ENCODE results near the gene PHTF2.
"Not testable (repeated sequence)": the region's sequence is repeated elsewhere in the genome, so short reads cannot be mapped to it uniquely, and the experiment has no call there.

PHTF2 gene

DNA sequence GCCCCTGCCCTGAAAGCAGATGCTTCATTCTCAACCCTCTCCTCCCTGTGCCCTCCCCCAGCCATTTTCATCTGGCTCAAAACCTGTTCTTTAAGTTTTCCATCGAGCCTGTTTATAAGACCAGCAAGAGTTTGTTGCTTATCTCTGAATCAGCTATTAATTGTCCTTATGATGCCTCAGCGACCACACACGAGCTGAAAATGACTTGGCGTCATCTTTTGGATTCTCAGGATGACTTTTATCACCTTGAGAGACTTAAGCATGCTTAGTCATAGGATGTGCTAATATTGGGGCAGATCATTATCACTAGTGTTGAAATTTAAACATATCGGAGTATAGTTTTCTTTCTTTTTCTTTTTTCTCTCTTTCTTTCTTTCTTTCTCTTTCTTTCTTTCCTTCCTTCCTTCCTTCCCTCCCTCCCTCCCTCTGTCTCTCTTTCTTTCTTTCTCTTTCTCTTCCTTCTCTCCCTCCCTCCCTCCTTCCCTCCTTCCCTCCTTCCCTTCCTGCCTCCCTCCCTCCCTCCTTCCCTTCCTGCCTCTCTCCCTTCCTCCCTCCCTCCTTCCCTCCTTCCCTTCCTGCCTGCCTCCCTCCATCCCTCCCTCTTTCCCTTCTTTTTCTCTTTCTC, 184.5 kb downstream of the PHTF2 start:
- in situ Hi-C loops (cut with MboI; ENCODE audit: low sequenced_read_pairs): no loop called here

DNA sequence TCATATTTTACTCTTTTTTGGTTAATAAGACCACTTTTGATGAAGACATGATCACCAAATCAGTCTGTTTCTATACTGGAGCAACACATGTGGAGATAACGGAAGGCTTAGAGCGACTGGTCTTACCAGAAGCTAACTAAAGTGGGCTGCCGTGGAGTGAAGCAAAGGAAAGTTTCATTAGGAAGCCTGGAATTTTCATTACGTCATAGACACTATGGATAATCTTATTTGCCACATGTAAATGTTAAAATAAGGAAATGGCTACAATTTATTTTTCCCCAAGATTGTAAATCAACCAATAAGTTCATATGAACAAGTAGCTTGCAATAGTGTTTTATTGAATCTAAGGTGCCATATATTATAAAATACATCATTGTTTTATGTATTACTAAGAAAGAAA, 185.4 kb downstream of the PHTF2 start:
- in situ Hi-C loops (cut with MboI; ENCODE audit: low sequenced_read_pairs): no loop called here

DNA sequence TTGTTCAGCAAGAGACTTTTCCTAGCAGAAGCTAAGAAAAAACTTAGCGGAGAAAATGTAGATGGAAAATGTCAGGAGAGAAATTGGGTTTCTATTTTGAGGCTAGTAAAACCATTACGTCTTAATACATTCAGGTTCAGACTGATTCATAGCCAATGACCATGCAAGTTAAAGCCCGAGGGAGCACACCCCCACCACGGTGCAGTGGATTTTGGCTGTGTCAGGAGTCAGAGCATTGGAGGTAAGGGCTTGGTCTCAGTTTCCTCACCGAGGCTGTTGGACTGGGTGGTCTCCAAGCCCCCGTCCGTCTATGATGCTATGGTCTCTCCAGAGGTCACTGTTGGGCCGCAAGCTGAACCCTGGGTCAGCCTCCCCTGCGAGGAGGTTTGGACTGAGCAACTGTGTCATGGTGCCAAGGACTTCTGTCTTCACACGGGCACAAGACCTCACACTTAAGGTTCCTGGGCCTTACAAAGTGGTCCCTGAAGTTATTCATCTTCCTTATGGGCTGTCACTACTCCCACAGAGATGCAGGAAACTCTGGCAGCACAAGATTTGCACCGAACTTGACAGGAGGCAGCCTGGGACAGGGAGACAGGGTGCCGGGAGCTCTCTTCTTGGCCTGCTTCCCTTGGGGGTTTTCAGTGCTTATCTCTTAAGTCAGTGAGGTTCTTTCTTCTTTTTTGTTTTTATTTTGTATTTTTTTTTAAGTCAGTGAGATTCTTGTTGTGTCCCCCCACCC, 186.8 kb downstream of the PHTF2 start:
- in situ Hi-C loops (cut with MboI; ENCODE audit: low sequenced_read_pairs): no loop called here

DNA sequence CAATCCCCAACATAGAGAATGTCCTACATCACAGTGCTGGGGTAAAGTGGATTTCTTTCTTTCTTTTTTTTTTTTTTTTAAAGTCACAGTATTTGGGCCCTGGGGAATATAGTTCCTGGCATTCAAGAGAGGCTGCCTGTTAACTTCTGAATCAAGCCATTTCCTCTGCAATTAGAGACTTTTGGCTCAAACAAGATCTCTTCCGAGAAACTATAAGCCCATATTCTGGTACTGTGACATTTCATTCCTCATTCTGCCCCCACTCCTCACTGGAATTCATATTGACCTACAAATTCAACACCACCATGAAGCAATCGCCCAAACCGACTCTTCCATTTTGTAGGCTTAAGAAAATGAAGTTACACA, 187.4 kb downstream of the PHTF2 start:
- in situ Hi-C loops (cut with MboI; ENCODE audit: low sequenced_read_pairs): no loop called here

DNA sequence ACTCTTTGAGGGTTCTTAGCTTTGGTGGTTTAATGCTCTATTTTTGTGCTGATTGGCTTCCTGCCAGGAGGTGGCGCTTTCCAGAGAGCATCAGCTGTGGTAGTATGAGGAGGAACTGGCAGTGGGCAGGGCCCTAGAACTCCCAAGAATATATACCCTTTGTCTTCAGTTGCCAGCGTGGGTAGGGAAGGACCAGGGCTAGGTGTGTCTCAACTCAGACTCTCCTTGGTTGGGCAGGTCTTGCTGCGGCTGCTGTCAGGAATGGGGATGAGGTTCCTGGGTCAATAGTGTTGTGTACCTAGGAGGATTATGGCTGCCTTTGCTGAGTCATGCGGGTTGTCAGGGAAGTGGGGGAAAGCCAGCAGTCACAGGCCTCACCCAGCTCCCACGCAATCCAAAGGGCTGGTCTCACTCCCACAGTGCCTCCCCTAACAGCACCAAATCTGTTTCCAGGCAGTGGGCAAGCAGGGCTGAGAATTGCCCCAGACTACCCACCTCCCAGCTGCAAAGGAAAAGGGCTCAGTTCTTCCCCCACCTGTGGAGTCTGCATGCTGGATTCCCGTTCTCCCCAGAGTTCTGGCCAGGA, 191.5 kb downstream of the PHTF2 start:
- in situ Hi-C loops (cut with MboI; ENCODE audit: low sequenced_read_pairs): no loop called here

DNA sequence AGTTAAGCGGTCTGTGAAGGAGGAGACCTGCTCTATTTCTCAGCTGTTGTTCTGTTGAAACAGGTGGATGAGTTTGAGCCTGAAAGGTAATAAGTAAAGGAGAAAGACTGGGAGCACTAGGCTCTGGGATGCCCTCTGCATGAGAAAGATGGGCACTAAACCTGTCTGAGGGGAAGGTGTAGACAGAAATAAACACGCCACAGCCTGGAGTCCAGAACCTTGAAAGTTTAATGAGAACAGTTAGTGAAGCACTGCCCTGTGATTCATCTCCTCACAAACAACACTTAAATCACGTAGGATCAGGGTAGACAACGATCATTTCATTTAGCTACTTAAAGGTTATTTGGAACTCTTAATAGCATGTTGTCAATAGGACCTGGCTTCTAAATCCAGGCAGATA, 193.1 kb downstream of the PHTF2 start:
- in situ Hi-C loops (cut with MboI; ENCODE audit: low sequenced_read_pairs): no loop called here

DNA sequence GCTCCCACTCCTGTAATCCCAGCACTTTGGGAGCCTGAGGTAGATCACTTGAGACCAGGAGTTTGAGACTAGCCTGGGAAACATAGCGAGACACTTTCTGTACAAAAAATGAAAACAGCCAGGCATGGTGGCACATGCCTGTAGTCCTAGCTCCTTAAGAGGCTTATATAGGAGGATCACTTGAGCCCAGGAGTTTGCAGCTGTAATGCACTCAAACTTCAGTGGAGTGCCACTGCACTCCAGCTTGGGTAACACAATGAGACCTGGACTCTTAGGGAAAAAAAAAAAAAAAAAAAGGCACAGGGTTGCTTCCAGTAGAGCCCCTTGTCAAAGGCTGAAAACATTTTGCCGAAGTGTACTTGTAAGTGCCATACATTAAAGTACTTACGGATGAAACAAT, 195.3 kb downstream of the PHTF2 start:
- in situ Hi-C loops (cut with MboI; ENCODE audit: low sequenced_read_pairs): no loop called here

DNA sequence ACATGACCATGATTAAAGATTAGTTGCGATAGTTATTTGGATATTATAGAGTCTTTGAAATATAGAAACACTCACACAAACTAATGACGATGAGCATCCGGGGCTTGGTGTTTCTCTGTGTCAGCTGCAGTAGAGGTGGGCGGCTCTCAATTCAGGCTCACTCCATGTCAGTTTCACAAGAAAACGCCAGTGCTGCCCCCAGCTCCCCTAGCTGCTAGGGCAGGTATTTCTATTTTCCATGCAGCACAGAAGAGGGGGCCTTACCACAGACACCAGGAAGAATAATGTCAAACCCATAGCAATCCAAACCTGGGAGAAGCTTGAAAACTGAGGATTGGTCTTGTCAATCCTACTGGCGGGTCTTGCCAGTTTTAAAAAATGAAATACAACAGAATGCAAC, 197.1 kb downstream of the PHTF2 start:
- in situ Hi-C loops (cut with MboI; ENCODE audit: low sequenced_read_pairs): no loop called here

DNA sequence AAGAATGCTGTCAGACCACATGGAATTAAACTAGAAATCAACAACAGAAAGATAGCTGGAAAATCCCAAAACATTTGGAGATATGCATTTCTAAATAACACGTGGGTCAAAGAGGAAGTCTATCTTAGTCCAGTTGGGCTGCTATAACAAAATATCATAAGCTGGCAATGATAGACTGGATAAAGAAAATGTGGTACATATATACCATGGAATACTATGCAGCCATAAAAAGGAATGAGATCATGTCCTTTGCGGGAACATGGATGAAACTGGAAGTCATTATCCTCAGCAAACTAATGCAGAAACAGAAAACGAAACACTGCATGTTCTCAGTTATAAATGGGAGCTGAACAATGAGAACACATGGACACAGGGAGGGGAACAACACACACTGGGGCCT, 200.6 kb downstream of the PHTF2 start:
- in situ Hi-C loops (cut with MboI; ENCODE audit: low sequenced_read_pairs): not testable (repeated sequence)

DNA sequence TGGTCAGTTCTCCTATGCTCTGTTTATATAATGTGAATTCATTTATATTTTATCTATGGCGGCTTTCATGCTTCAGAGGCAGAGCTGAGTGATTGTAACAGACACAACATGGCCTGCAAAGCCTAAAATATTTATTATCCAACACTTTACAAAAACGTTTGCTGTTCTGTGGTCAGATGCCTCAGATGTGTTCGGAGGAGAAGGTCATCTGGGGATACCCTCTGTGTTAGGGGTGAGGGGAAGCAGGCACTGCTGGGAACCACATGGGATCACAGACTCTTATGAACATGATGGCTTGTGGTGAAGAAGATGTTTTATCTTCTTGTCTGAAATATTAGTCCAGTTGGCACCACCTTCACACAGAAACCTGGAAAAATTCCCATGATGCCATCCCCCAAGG, 203.4 kb downstream of the PHTF2 start:
- in situ Hi-C loops (cut with MboI; ENCODE audit: low sequenced_read_pairs): no loop called here

DNA sequence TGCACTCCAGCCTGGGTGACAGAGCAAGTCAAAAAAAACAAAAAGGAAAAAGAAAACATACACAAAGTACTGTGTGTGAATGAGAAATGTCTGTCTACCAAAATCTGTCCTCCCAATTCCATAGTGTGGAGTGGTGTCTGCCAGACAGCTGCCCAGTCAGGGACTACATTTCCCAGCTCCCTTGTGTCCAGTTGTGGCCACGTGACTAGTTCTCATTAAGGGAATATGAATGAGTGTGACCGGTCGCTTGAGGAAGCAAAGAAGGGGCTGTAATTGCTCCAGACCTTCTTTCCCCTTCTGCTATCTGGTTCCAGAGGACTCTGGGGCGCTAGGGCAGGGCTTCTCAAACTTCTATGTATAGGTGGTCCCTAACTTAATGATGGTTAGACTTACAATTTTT, 204.1 kb downstream of the PHTF2 start:
- in situ Hi-C loops (cut with MboI; ENCODE audit: low sequenced_read_pairs): no loop called here

DNA sequence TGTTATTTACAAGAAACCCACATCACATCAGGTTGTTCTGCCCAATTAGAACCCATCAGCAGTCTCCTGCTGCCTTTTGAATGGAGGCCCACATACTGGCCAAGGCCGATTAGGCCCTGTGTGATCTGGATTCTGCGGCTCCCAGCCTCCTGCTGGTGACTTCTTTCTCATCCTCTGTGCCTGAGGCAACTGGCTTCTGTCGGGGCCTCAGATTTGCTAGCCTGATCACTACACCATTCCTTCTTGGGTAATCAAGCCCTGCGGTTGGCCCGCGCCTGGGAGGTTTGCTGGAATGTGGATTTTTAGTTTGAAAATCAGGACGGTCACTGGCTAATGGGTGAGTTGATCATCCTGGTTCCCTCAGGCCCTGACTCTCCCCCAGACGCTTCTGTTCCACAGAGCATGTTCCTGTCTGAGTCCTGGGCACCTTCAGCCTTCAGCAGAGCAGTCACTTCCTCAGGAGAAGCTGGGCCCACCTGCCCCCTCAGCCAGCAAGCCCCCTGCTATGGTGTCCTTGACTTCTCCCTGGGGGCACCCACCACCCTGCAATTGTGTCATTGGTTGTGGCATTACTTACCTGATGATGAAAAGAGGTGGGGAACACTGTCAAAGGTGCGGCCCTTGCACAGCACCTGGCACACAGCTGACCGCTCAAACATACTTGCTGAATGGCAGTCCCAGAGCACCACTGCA, 207.6 kb downstream of the PHTF2 start:
- in situ Hi-C loops (cut with MboI; ENCODE audit: low sequenced_read_pairs): no loop called here
